Left lung (tissue), 10 donors: ENCODE measurements around the gene ST3GAL3. TPM values are rescaled to one million over a fixed set of nuclear protein-coding genes. Genes with fewer than 3 reads are reported as not detected.

Experiments
- ATAC-seq: fragments of 200-7000 bp; cut with Tn5 transposase; one replicate; pipeline ENCODE4 v1.9.1; 2020; ENCODE audit warnings: moderate library complexity
- DNase-seq, 4 donors: peaks; one replicate each; pipeline ENCODE4 v3.0.0-alpha.2; 2013 to 2020
- H3K27ac ChIP-seq, 2 donors: fragments of 200-600 bp; sonication (generic) in 1 of 2; one replicate each; pipeline versions ENCODE4 v1.5.0 to v1.8.0; 2020 to 2021
- H3K27me3 ChIP-seq, 2 donors: fragments of 200-600 bp; sonication (generic) in 1 of 2; one replicate each; pipeline versions ENCODE4 v1.5.0 to v1.8.0; 2020 to 2021
- H3K36me3 ChIP-seq, 2 donors: fragments of 200-600 bp; sonication (generic) in 1 of 2; one replicate each; pipeline versions ENCODE4 v1.5.0 to v1.8.0; 2020 to 2021
- H3K4me1 ChIP-seq, 2 donors: fragments of 200-600 bp; one replicate each; pipeline ENCODE4 v1.8.0; 2021
- H3K4me3 ChIP-seq, 2 donors: fragments of 200-600 bp; sonication (generic) in 1 of 2; one replicate each; pipeline versions ENCODE4 v1.5.0 to v1.8.0; 2020 to 2021; ENCODE audit warnings: mild to moderate bottlenecking in 1 of 2
- H3K9me3 ChIP-seq, 2 donors: fragments of 200-600 bp; sonication (generic) in 1 of 2; one replicate each; pipeline versions ENCODE4 v1.5.0 to v1.8.0; 2020 to 2021
- CTCF ChIP-seq, 2 donors: fragments of 200-600 bp; sonication (generic) in 1 of 2; IDR thresholded peaks; one replicate each; pipeline versions ENCODE4 v1.5.0 to v1.8.0; 2021; ENCODE audit warnings: antibody characterized with exemption in 2 of 2
- intact Hi-C, 2 donors: fragments of 100-400 bp; cut with DNase I; formaldehyde crosslinking; loops; one replicate each; pipeline versions ENCODE4 v1.11.2 to v1.14.2; 2022
- polyA plus RNA-seq, 6 donors: library from polyadenylated mRNA; unstranded; fragments of 120-200 nt; gene quantifications; one replicate each; pipeline ENCODE4 v1.2.1, GENCODE V29; 2013; ENCODE audit not compliant: insufficient read length in 6 of 6
- total RNA-seq, 2 donors: library from RNA; stranded (reverse); fragmentation: NEBNext Ultra II Directional; extraction: Animal tissue kit (Norgen Biotek cat#: 25700); gene quantifications; one replicate each; pipeline ENCODE4 v1.2.1, GENCODE V29; 2021
- donor health status: DM: no; HTN: yes; CAD: no.
- donor health status: DM: no; HTN: no; CAD: no.

Gene ST3GAL3
- total and polyA plus RNA-seq, 8 donors: 18.9 to 42.4 (median 34.4) TPM

- no peaks in the 10 kb centered on the region for H3K9me3 ChIP-seq
- intact Hi-C loops: no loop called here
- peak overlapping the region; percentile 10 to 76 for H3K27ac ChIP-seq
- peak overlapping the region; percentile 82 to 86 for H3K4me3 ChIP-seq
- DNase-seq (no peak), ATAC-seq (peak; percentile 23)
- no peaks in the 10 kb centered on the region for H3K27me3 ChIP-seq
- H3K4me1 ChIP-seq: peaks cover 6 to 29% of the 10 kb centered on the region in 2 donors
- peaks cover 0 to 35% of the 10 kb centered on the region in 2 donors for H3K36me3 ChIP-seq
- no peak for TF ChIP-seq CTCF (IDR thresholded peaks at IDR 0.05)
These were observed 642 bp upstream of the ST3GAL3 start for GRCh38 chr1:43706598-43707189.

GRCh38 chr1:43708002-43708410, 670 bp downstream of the ST3GAL3 start:
- H3K27me3 ChIP-seq: no peaks in the 10 kb centered on the region
- H3K4me3 ChIP-seq: peak overlapping the region; percentile 82 to 86
- no peak for TF ChIP-seq CTCF (IDR thresholded peaks at IDR 0.05)
- intact Hi-C loops: no loop called here
- ATAC-seq (no peak), DNase-seq (no peak)
- H3K27ac ChIP-seq: peak overlapping the region; percentile 61 to 76
- peaks cover 6 to 29% of the 10 kb centered on the region in 2 donors for H3K4me1 ChIP-seq
- no peaks in the 10 kb centered on the region for H3K9me3 ChIP-seq
- peaks cover 0 to 22% of the 10 kb centered on the region in 2 donors for H3K36me3 ChIP-seq

GRCh38 chr1:43711049-43711448, 3.7 kb downstream of the ST3GAL3 start:
- H3K4me3 ChIP-seq: no peak overlapping the region
- H3K36me3 ChIP-seq: no peaks in the 10 kb centered on the region
- peak overlapping the region in 1 of 2 donors; percentile 3 for H3K27ac ChIP-seq
- no peaks in the 10 kb centered on the region for H3K9me3 ChIP-seq
- no peaks in the 10 kb centered on the region for H3K27me3 ChIP-seq
- TF ChIP-seq CTCF (IDR thresholded peaks at IDR 0.05): no peak
- intact Hi-C loops: no loop called here
- no peak for ATAC-seq
- H3K4me1 ChIP-seq: peaks cover 6 to 28% of the 10 kb centered on the region in 2 donors
- no peak for DNase-seq

- H3K4me1 ChIP-seq: peaks cover under 1 to 21% of the 10 kb centered on the region in 2 donors
- TF ChIP-seq CTCF (IDR thresholded peaks at IDR 0.05): no peak
- H3K27ac ChIP-seq: peak overlapping the region in 1 of 2 donors; percentile 3
- no peaks in the 10 kb centered on the region for H3K36me3 ChIP-seq
- no peaks in the 10 kb centered on the region for H3K9me3 ChIP-seq
- ATAC-seq (peak; percentile 18), DNase-seq (no peak)
- no peaks in the 10 kb centered on the region for H3K27me3 ChIP-seq
- no peak overlapping the region for H3K4me3 ChIP-seq
- intact Hi-C loops: no loop called here
These were observed 4.4 kb downstream of the ST3GAL3 start for GRCh38 chr1:43711524-43712386.

- H3K27ac ChIP-seq: no peak overlapping the region
- no peaks in the 10 kb centered on the region for H3K4me1 ChIP-seq
- no peak for DNase-seq
- no peaks in the 10 kb centered on the region for H3K9me3 ChIP-seq
- no peak overlapping the region for H3K4me3 ChIP-seq
- H3K36me3 ChIP-seq: no peaks in the 10 kb centered on the region
- TF ChIP-seq CTCF (IDR thresholded peaks at IDR 0.05): no peak
- no peaks in the 10 kb centered on the region for H3K27me3 ChIP-seq
- ATAC-seq: no peak
- intact Hi-C loops: no loop called here
These were observed 9.4 kb downstream of the ST3GAL3 start for GRCh38 chr1:43716559-43717281.
